NCI-H146 (cell line): Measurements from ENCODE around the gene LARP1.

Experiments used
- DNase-seq: peaks from one replicate; lab custom pipeline; 2025; lab: John Stamatoyannopoulos, UW

The LARP1 gene

DNA sequence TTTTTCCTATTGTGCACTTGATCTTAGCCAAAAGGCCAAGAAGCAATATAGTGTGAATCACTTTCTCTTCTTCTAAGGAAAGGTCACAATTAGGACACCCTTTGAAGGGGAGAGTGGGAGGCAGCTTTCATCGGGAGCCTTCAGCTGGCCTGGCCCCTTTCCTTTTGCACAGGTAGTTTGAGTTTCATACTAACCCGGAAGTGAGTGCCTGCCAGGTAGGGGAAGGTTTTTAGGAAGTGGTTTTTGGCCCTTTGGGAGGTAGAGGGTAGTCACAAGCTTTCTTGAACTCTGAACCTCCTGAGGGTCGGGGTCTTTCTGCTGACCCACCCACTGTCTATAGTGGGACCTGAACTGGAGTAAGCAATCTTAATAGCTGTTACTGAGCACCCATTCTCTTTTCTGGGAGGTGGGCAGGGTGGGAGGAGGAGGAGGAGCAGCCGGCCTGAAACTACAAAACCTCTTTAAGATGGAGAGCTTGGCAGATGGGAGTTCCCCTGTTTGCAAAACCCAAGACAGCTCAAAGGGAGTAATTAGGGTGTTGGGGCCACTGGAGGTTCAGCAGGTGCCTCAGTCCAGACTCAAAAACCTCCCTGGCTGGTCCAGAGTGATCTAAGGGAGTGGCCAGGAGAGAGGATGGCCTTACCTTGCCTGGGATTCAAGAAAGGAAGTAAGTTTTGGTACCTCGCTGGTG, 6.0 kb downstream of the LARP1 start:
- no peak for DNase-seq

DNA sequence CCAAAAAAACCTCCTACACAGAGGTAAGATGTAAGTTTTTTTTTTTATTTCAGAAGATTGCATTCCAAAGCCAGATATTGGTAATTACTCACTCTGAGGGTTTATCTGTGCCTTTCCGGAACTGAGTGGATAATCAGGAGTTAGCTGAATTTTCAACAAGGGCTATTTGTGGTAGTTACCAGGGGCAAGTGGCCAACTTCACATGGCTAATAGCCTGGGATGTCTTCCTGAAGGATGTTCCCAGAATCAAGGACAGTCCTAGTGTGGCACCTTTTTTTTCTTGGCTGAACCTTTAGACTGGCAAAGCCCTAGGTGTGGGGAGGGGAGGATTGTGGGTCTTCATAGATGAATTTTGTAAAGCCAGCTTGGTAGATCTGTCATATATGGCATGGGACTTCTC, 7.1 kb downstream of the LARP1 start:
- DNase-seq = no peak

DNA sequence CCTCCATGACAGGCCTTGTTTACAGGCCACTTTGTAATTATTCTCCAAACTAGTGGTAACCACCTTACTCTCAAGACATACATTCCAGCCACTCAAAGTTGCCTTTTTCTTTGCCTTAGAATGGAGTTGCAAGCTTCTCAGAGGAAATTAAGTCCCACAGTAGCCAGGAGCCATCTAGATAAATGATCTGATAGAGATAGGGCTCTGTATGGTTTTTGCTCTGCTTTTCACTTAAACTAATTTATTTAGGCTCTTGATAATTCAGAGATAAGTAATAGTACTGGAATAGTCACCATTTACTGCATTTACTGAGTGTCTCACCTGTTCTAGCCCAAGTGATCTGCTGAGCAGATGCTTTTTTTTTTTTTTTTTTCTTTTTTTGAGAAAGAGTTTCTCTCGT, 7.5 kb downstream of the LARP1 start:
- DNase-seq = no peak

- no peak for DNase-seq
Observed at GRCh38 chr5:154764967-154765366, 9.8 kb downstream of the LARP1 start.

DNA sequence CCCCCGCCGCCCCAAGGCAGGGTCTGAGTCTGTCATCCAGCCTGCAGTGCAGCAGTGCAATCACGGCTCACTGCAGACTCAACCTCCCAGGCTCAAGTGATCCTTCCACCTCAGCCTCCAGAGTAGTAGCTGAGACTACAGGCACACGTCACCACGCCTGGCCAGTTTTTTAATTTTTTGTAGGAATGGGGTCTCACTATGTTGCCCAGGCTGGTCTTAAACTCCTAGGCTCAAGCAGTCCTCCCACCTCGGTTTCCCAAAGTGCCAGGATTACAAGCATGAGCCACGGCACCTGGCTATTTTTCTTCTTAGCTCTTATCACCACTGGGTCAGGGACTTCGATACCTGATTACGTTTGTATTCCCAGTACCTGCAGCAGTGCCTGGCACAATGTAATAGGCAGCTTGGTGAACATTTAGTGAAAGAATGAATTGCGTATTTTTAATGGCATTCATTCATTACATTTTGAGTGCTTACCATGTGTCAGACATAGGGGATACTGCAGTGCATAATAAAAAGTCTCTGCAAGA, 10.3 kb downstream of the LARP1 start:
- no peak for DNase-seq

- no peak for DNase-seq
Observed at GRCh38 chr5:154766558-154767281, 11.5 kb downstream of the LARP1 start.

- no peak for DNase-seq
Observed at GRCh38 chr5:154767576-154767975, 12.4 kb downstream of the LARP1 start.

DNA sequence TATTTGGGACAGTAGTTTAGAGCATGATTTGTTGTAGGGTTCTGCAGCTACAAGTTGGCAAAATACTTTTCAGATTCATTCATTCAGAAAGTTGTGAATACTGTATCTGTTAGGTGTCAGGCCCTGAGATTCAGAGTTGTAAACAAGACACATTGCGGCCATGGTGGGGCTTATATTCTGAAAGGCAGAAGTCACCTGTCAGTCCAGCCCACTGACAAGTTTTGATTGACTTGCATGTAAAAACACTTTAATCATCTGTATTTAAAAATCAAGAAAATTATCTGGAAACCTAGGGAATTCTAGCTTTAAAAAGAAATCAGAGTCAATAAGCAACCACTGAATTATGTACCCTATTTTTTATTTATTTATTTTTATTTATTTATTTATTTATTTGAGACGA, 13.0 kb downstream of the LARP1 start:
- no peak for DNase-seq

DNA sequence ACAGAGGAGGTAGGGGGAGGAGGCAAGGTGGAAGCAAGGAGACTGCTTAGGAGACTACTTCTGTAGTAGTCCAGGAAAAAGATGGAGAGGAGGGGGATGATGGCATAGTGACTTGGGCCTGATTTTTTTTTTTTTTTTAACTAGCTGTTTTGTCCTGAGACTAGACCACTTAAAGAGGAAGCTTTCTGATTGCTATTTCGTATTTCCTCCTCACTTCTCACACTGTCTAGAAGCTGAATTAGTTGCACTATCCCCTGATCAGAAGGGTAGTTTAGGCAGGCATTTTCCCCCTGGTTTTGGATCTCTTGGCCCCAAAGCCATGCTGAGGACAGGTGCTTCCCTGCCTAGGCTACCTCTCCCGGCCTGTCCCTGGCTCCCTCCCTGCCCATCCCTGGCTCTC, 14.9 kb downstream of the LARP1 start:
- DNase-seq = no peak

DNA sequence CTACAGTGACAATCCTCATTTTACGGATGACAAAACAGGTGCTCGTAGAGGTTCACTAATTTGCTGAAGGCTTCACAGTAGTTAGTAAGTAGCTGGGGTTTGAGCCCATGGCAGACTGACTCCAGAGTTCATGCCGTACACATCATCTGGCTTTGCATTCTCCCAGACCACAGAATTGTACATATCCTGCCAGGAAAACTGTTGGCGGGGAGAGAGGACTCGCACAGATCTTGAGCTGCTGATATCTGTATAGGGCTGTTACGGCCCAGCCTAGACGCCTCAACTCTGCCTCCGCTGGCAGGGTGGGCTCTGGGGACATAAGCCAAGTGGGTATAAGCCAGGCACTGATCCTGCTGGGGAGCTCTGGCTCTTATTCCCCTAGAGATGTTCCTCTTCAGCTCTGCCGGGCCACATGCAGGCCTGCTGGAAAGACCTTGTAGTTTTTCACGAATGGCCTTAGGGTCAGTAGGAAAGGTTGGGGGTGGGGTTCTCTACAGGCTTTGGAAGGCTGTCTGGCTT, 16.3 kb downstream of the LARP1 start:
- no peak for DNase-seq

GRCh38 chr5:154773326-154773725, 18.1 kb downstream of the LARP1 start:
- no peak for DNase-seq

GRCh38 chr5:154776167-154776566, 21.0 kb downstream of the LARP1 start:
- DNase-seq = no peak

- no peak for DNase-seq
Observed at GRCh38 chr5:154778534-154778933, 23.4 kb downstream of the LARP1 start.

DNA sequence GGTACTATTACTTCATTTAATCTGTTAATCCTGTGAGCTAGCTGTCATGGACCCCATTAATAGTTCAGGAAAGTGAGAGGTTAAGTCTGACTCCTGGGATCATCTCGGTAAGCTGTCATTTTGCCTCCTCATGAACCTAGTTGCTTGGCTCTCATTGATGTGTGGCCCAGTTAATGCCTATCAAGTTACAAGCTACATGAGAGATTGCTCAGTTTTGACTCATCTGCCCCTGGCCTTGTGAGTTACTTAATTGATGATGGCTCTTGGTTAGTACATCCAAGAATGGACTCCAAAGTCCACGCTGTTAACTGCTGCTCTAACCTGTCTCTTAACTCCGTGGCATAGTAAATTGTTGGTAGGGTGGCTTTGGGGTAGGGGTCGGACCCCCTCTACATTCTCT, 23.9 kb downstream of the LARP1 start:
- no peak for DNase-seq

- no peak for DNase-seq
Observed at GRCh38 chr5:154780128-154780527, 25.0 kb downstream of the LARP1 start.

GRCh38 chr5:154782326-154782725, 27.1 kb downstream of the LARP1 start:
- no peak for DNase-seq

GRCh38 chr5:154782812-154783592, 27.8 kb downstream of the LARP1 start:
- DNase-seq = no peak

DNA sequence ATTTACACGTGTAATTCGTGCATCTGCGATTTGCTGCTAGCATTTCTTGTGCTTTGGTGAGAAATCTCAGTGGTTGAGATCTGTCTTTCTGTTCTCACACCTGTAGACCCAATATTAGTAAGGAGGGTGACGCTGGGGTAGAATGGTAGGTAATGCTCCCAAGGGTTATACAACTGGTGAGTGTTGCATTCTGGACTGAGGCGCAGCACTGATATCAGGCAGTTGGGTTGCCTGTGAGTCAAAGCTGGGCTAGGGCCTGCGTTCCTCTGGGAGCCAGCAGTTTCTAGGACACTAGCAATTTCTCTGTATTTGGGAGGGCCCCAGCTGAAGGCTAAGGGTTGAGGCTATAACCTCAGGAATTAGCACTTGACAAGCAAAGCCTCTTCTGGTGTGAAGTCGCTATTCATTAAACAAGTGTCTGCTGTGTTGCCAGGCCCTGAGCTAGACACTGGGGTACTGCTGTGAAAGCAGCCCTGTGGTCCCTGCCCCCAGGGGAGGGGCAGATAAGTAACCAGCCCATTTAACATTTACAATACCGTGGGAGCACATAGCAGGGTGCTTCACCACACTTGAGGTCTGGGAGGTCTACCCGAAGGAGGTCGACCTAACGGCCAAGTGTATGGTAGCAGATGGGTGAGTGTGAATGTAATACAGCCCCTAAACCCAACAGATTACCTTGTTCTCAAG, 28.7 kb downstream of the LARP1 start:
- DNase-seq = no peak

DNA sequence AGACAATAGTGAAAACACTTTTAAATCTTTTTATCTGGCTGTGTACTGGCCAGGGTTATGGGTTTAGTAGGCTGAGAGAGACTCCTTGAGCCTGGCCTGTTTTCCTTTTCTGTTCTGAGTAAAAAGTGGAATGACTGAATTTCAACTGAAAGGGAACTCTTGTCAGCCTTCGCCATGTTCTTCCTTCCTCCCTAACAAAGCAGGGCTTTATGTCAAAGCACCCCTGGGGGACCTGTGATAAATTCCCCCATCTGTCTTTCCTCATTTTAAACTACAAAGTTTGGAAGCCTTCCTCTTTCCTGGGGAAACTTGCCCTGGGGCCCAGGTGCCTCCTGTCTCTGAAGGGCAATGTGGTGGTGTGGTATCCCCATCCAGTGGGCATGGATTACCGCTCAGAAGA, 29.7 kb downstream of the LARP1 start:
- DNase-seq = no peak

- no peak for DNase-seq
Observed at GRCh38 chr5:154786414-154786813, 31.2 kb downstream of the LARP1 start.

DNA sequence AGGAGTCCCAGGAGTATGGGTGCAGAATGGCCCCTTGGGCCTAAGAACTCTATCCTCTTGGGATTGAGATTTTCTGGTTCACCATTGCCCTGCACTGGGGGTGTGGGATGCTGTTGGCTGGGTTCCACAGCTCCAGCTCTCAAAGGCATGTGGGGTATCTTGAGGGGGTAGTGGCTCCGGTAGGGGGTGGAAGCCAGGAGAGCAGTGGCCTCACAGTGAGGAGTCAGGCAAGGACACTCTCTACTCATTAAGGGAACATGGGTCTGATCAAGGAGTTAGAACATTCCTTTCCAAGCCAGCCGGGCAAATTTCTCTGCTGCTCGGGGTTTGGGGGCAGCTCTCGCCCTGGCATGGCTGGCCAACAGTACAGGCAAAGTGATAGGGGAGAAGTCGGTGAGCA, 33.0 kb downstream of the LARP1 start:
- no peak for DNase-seq

DNA sequence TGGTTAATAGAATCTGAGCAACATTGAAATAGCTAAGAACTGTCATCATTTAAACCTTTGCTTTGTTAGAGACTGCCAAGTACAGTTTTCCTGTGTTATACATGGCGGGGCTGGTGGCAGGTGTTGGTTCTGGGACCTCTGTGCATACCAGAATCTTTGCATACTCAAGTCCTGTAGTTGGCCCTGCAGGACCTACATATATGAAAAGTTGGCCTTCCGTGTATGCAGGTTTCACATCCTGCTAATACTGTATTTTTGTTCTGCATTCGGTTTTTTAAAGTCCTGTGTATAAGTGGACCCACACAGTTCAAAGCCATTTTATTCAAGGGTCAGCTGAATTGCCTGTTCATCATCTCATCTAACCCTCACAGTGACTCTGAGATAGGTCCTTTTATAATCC, 36.4 kb downstream of the LARP1 start:
- DNase-seq = no peak
